HEK293 (cell line): ENCODE results near the gene NNMT.

Experiments
- ATF2 ChIP-seq: fragments of 450-650 bp; formaldehyde crosslinking; IDR thresholded peaks from 2 replicates; pipeline ENCODE4 v1.5.1; 2016; ENCODE audit warnings: missing biosample characterization, missing genetic modification characterization, low read depth
- CTCF ChIP-seq: fragments of 450-650 bp; formaldehyde crosslinking; IDR thresholded peaks from 2 replicates; pipeline ENCODE4 v1.5.1; 2016; ENCODE audit warnings: missing biosample characterization, missing genetic modification characterization
- HOXA7 ChIP-seq: sonication (generic); formaldehyde crosslinking; IDR thresholded peaks from 2 replicates; pipeline ENCODE4 v1.8.1; 2022; ENCODE audit warnings: missing genetic modification reagents, borderline replicate concordance
- KLF1 ChIP-seq: fragments of 450-650 bp; formaldehyde crosslinking; IDR thresholded peaks from 2 replicates; pipeline ENCODE4 v1.5.1; 2016; ENCODE audit warnings: missing biosample characterization, missing genetic modification characterization
- MYNN ChIP-seq: fragments of 450-650 bp; formaldehyde crosslinking; IDR thresholded peaks from 2 replicates; pipeline ENCODE4 v1.5.1; 2016; ENCODE audit warnings: missing biosample characterization, missing genetic modification characterization, borderline replicate concordance
- PRDM10 ChIP-seq: fragments of 450-650 bp; formaldehyde crosslinking; IDR thresholded peaks from 2 replicates; pipeline ENCODE4 v1.5.1; 2016; ENCODE audit warnings: missing biosample characterization, missing genetic modification characterization
- ZNF274 ChIP-seq, 2 experiments: fragments of 200-500 bp in 1 of 2; fragments of 450-650 bp in 1 of 2; sonication (Bioruptor generic) in 1 of 2; formaldehyde crosslinking in 1 of 2; IDR thresholded peaks; 2 replicates each; pipeline versions ENCODE4 v1.5.1 to v1.6.1; 2014 to 2016; ENCODE audit warnings: borderline replicate concordance in 1 of 2, inconsistent platforms in 1 of 2, low read length in 1 of 2, missing biosample characterization in 1 of 2, missing genetic modification characterization in 1 of 2
- ZNF488 ChIP-seq: fragments of 450-650 bp; formaldehyde crosslinking; IDR thresholded peaks from 2 replicates; pipeline ENCODE4 v1.5.1; 2016; ENCODE audit warnings: missing biosample characterization, missing genetic modification characterization
- ZNF510 ChIP-seq: fragments of 450-650 bp; formaldehyde crosslinking; IDR thresholded peaks from 2 replicates; pipeline ENCODE4 v1.5.1; 2018; ENCODE audit warnings: mild to moderate bottlenecking, missing genetic modification characterization, missing biosample characterization; ENCODE audit not compliant: insufficient replicate concordance

- TF ChIP-seq CTCF (tag by site-specific recombination), result no peak
- TF ChIP-seq ZNF510 (tag by site-specific recombination), result no peak
- TF ChIP-seq HOXA7 (CRISPR knock-in tag), result no peak
- TF ChIP-seq ATF2 (tag by site-specific recombination), result no peak
- no peak for TF ChIP-seq PRDM10 (tag by site-specific recombination)
- TF ChIP-seq MYNN (tag by site-specific recombination), result no peak
- no peak for TF ChIP-seq ZNF274 (IDR thresholded peaks at IDR 0.05; ENCODE audit: low read length)
- TF ChIP-seq ZNF274 (tag by site-specific recombination; IDR thresholded peaks at IDR 0.05; ENCODE audit: borderline replicate concordance), result no peak
- TF ChIP-seq ZNF488 (tag by site-specific recombination), result no peak
- TF ChIP-seq KLF1 (tag by site-specific recombination), result no peak
Observed at GRCh38 chr11:114253771-114254170, 42.4 kb upstream of the NNMT start.
